ENCODE data around the gene CDH10.

Gene CDH10

GRCh38 chr5:24598956-24599355 is 45.8 kb downstream of the CDH10 start:
- DNase-seq, result no peak

- DNase-seq, result no peak
Observed at GRCh38 chr5:24595329-24595728, 49.4 kb downstream of the CDH10 start.

- DNase-seq, result no peak
Observed at GRCh38 chr5:24591426-24591825, 53.4 kb downstream of the CDH10 start.

- no peak for DNase-seq
Observed at GRCh38 chr5:24589566-24589965, 55.2 kb downstream of the CDH10 start.

GRCh38 chr5:24585751-24586150 is 59.0 kb downstream of the CDH10 start:
- DNase-seq, result no peak

GRCh38 chr5:24571302-24571701 is 73.5 kb downstream of the CDH10 start:
- DNase-seq, result no peak

GRCh38 chr5:24566933-24567332 is 77.8 kb downstream of the CDH10 start:
- no peak for DNase-seq

GRCh38 chr5:24555229-24555628 is 89.5 kb downstream of the CDH10 start:
- DNase-seq, result no peak

GRCh38 chr5:24547132-24547531 is 97.6 kb downstream of the CDH10 start:
- no peak for DNase-seq

GRCh38 chr5:24539613-24540012 is 105.2 kb downstream of the CDH10 start:
- DNase-seq, result peak; percentile 50 to 83

GRCh38 chr5:24538346-24538745 is 106.4 kb downstream of the CDH10 start:
- DNase-seq, result no peak

- DNase-seq, result no peak
Observed at GRCh38 chr5:24535646-24536045, 109.1 kb downstream of the CDH10 start.

GRCh38 chr5:24530906-24531305 is 113.9 kb downstream of the CDH10 start:
- no peak for DNase-seq

GRCh38 chr5:24525414-24525813 is 119.4 kb downstream of the CDH10 start:
- DNase-seq, result no peak

GRCh38 chr5:24512423-24512822 is 132.4 kb downstream of the CDH10 start:
- no peak for DNase-seq

GRCh38 chr5:24510523-24510988 is 134.2 kb downstream of the CDH10 start:
- DNase-seq, result no peak

- DNase-seq, result no peak
Observed at GRCh38 chr5:24509943-24510342, 134.8 kb downstream of the CDH10 start.

GRCh38 chr5:24505258-24505657 is 139.5 kb downstream of the CDH10 start:
- DNase-seq, result no peak

GRCh38 chr5:24497591-24498157 is 147.1 kb downstream of the CDH10 start:
- no peak for DNase-seq

- no peak for DNase-seq
Observed at GRCh38 chr5:24497145-24497544, 147.6 kb downstream of the CDH10 start.

- DNase-seq, result no peak
Observed at GRCh38 chr5:24496268-24496667, 148.5 kb downstream of the CDH10 start.

GRCh38 chr5:24492229-24492628 is 152.5 kb downstream of the CDH10 start:
- no peak for DNase-seq

- no peak for DNase-seq
Observed at GRCh38 chr5:24491490-24491889, 153.3 kb downstream of the CDH10 start.

- DNase-seq, result no peak
Observed at GRCh38 chr5:24487368-24488229, 157.2 kb downstream of the CDH10 start.
